ENCODE measurements around the gene ZBTB20. TPM values are rescaled to one million over a fixed set of nuclear protein-coding genes. Genes with fewer than 3 reads are reported as not detected.

ZBTB20 gene
- total and polyA plus RNA-seq, 4 donors, result 0.74 to 77.1 (median 27.9) TPM

DNA sequence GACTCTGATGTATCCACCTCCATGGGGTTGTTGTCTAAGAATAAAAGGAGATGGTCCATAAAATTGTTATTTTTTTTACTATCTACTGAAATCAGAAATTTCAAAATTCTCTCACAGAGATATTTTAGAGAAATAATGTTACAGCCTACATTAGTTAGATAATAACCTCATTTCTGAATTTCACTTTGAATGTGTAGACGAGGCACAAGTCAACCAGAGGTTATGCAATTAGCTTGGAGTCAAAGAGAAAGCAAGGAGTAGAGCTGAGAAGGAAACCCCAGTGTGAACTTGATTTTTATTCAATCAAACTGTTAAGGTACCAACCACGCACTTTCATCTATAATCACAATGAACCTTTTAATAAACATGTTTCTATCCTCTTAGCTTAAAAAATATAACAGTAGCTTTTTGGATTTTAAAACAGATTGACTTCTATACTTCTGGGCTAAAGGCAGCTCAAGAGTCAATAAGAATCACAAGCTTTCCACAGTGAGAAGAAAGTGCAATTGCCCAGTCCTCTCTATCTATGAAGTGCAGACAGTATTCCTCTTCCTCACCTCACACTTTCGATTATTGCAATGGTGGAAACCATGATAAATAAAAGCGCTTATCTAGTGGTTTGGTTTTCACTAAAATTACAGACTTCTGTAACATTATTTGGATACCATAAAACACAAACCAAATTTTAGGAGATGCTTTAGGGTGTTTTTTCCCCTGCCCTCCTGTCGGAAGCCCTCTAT is 403.2 kb downstream of the ZBTB20 start:
- DNase-seq (no peak), ATAC-seq (ENCODE audit: insufficient read depth, low FRiP score) (no peak)
- H3K9ac ChIP-seq (ENCODE audit: insufficient read depth in 1 of 2, low read length in 2 of 2), result no peak overlapping the region
- 87 to 93% methylated on average over 5 of the region's 5 CpGs for WGBS, 2 donors
- H3K36me3 ChIP-seq (ENCODE audit: control insufficient read depth in 4 of 4, insufficient read depth in 4 of 4, low read length in 4 of 4), result no peaks in the 10 kb centered on the region
- no peaks in the 10 kb centered on the region for H3K27me3 ChIP-seq (ENCODE audit: control insufficient read depth in 3 of 3, insufficient read depth in 3 of 3, low read length in 2 of 3)
- no peaks in the 10 kb centered on the region for H3K9me3 ChIP-seq (ENCODE audit: control insufficient read depth in 4 of 4, insufficient read depth in 3 of 4, low read length in 3 of 4)
- no peak overlapping the region for H3K27ac ChIP-seq (ENCODE audit: low read depth in 1 of 2, low read length in 1 of 2)
- TF ChIP-seq, protein P1, sequence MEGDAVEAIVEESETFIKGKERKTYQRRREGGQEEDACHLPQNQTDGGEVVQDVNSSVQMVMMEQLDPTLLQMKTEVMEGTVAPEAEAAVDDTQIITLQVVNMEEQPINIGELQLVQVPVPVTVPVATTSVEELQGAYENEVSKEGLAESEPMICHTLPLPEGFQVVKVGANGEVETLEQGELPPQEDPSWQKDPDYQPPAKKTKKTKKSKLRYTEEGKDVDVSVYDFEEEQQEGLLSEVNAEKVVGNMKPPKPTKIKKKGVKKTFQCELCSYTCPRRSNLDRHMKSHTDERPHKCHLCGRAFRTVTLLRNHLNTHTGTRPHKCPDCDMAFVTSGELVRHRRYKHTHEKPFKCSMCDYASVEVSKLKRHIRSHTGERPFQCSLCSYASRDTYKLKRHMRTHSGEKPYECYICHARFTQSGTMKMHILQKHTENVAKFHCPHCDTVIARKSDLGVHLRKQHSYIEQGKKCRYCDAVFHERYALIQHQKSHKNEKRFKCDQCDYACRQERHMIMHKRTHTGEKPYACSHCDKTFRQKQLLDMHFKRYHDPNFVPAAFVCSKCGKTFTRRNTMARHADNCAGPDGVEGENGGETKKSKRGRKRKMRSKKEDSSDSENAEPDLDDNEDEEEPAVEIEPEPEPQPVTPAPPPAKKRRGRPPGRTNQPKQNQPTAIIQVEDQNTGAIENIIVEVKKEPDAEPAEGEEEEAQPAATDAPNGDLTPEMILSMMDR (IDR thresholded peaks at IDR 0.05; ENCODE audit: control extremely low read depth, extremely low read depth), result no peak
- peaks cover 0 to 10% (median 0%) of the 10 kb centered on the region in 5 donors for H3K4me1 ChIP-seq (ENCODE audit: control insufficient read depth in 5 of 5, insufficient read depth in 5 of 5, low read length in 5 of 5)
- H3K4me3 ChIP-seq, result no peak overlapping the region

DNA sequence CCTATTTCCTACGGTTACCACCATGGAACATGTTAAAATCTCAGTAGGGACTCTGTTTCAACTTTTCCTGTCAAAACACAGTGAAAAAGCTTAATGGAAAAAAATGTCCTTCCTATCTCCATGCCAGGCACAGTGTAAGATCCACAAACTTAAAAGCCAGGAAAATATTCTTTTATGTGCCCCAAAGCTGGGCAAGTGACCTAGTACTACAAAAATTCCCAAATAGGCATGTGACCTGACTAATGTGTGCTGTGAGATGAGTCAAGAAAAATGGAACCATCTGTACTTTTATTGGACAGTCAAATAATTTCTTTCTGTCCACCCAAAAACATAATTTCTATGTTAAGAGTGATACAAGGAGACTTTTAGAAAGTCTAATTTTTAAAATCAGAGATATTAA is 406.0 kb downstream of the ZBTB20 start:
- H3K4me3 ChIP-seq, result no peak overlapping the region
- 85 to 97% methylated on average over 1 of the region's 1 CpG for WGBS, 2 donors
- TF ChIP-seq, protein P1 (IDR thresholded peaks at IDR 0.05; ENCODE audit: control extremely low read depth, extremely low read depth), result no peak
- H3K27me3 ChIP-seq (ENCODE audit: control insufficient read depth in 3 of 3, insufficient read depth in 3 of 3, low read length in 2 of 3), result no peaks in the 10 kb centered on the region
- peak overlapping the region in 1 of 2 donors; percentile 2 for H3K27ac ChIP-seq (ENCODE audit: low read depth in 1 of 2, low read length in 1 of 2)
- H3K9ac ChIP-seq (ENCODE audit: insufficient read depth in 1 of 2, low read length in 2 of 2), result no peak overlapping the region
- no peaks in the 10 kb centered on the region for H3K36me3 ChIP-seq (ENCODE audit: control insufficient read depth in 4 of 4, insufficient read depth in 4 of 4, low read length in 4 of 4)
- ATAC-seq (ENCODE audit: insufficient read depth, low FRiP score) (no peak), DNase-seq (no peak)
- no peaks in the 10 kb centered on the region for H3K9me3 ChIP-seq (ENCODE audit: control insufficient read depth in 4 of 4, insufficient read depth in 3 of 4, low read length in 3 of 4)
- peaks cover 0 to 10% (median 0%) of the 10 kb centered on the region in 5 donors for H3K4me1 ChIP-seq (ENCODE audit: control insufficient read depth in 5 of 5, insufficient read depth in 5 of 5, low read length in 5 of 5)

DNA sequence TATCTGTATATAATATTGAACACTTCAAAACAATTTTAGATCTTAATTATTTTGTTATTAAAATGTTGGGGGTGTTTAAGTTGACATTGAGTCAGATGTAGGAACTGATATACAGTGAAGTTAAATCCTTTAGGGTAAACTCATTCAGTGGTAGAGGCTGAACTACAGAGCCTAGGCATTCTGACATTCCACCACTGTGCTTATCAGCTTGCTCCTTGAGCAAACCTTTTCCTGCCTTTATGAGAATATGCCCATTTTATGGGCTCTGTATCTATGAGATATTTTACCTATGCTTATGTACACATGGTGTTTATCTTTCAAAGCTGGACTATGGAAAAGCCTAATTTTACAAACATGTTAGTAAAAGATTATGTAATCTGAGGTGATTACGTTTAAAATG is 407.5 kb downstream of the ZBTB20 start:
- TF ChIP-seq, protein P1 (IDR thresholded peaks at IDR 0.05; ENCODE audit: control extremely low read depth, extremely low read depth), result no peak
- Histone ChIP-seq H3K36me3 (ENCODE audit: control insufficient read depth in 4 of 4, insufficient read depth in 4 of 4, low read length in 4 of 4) (no peaks in the 10 kb centered on the region), H3K4me1 (ENCODE audit: control insufficient read depth in 5 of 5, insufficient read depth in 5 of 5, low read length in 5 of 5) (peaks cover 0 to 10% (median 0%) of the 10 kb centered on the region in 5 donors), H3K27me3 (ENCODE audit: control insufficient read depth in 3 of 3, insufficient read depth in 3 of 3, low read length in 2 of 3) (no peaks in the 10 kb centered on the region), H3K9ac (ENCODE audit: insufficient read depth in 1 of 2, low read length in 2 of 2) (no peak overlapping the region), H3K4me3 (no peak overlapping the region), H3K9me3 (ENCODE audit: control insufficient read depth in 4 of 4, insufficient read depth in 3 of 4, low read length in 3 of 4) (no peaks in the 10 kb centered on the region), H3K27ac (ENCODE audit: low read depth in 1 of 2, low read length in 1 of 2) (no peak overlapping the region)
- DNase-seq (no peak), ATAC-seq (ENCODE audit: insufficient read depth, low FRiP score) (no peak)
- WGBS, 2 donors, result 93 to 95% methylated on average over 1 of the region's 1 CpG
